Activated T-cell treated with anti-CD3 and anti-CD28 coated beads, Interleukin-2, amount 50 U/mL, for 24 hours (primary cell): Measurements from ENCODE around the gene LSS.

Experiments
- DNase-seq: peaks from one replicate; pipeline ENCODE4 v3.0.0-alpha.2; 2020
- H3K27ac Mint-ChIP-seq: 2 replicates; pipeline ENCODE4 v1.8.0; 2020; ENCODE audit warnings: mild to moderate bottlenecking, mixed read lengths
- H3K27me3 Mint-ChIP-seq: 2 replicates; pipeline ENCODE4 v1.8.0; 2020; ENCODE audit warnings: mixed read lengths
- H3K36me3 Mint-ChIP-seq: 2 replicates; pipeline ENCODE4 v1.8.0; 2020; ENCODE audit warnings: low read depth, mixed read lengths
- H3K4me1 Mint-ChIP-seq: 2 replicates; pipeline ENCODE4 v1.8.0; 2020; ENCODE audit warnings: low read depth, mixed read lengths
- H3K4me3 Mint-ChIP-seq: 2 replicates; pipeline ENCODE4 v1.8.0; 2020; ENCODE audit warnings: mild to moderate bottlenecking, moderate library complexity, mixed read lengths
- H3K9me3 Mint-ChIP-seq: 2 replicates; pipeline ENCODE4 v1.8.0; 2020; ENCODE audit warnings: mixed read lengths

LSS gene

GRCh38 chr21:46168659-46169386 lies 59.8 kb downstream of the LSS start:
- H3K27ac Mint-ChIP-seq: no peak overlapping the region
- no peaks in the 10 kb centered on the region for H3K27me3 Mint-ChIP-seq
- H3K4me1 Mint-ChIP-seq: peaks cover 6% of the 10 kb centered on the region
- H3K4me3 Mint-ChIP-seq: no peak overlapping the region
- no peaks in the 10 kb centered on the region for H3K9me3 Mint-ChIP-seq
- H3K36me3 Mint-ChIP-seq: no peaks in the 10 kb centered on the region
- DNase-seq: peak; percentile 17

- Mint-ChIP-seq H3K9me3 (no peaks in the 10 kb centered on the region), H3K36me3 (no peaks in the 10 kb centered on the region), H3K4me3 (no peak overlapping the region), H3K27ac (no peak overlapping the region), H3K4me1 (peaks cover 6% of the 10 kb centered on the region), H3K27me3 (no peaks in the 10 kb centered on the region)
- peak; percentile 7 for DNase-seq
Observed at GRCh38 chr21:46168238-46168637, 60.3 kb downstream of the LSS start.

- no peaks in the 10 kb centered on the region for H3K4me1 Mint-ChIP-seq
- no peaks in the 10 kb centered on the region for H3K27me3 Mint-ChIP-seq
- no peak for DNase-seq
- no peak overlapping the region for H3K27ac Mint-ChIP-seq
- no peaks in the 10 kb centered on the region for H3K36me3 Mint-ChIP-seq
- H3K9me3 Mint-ChIP-seq: no peaks in the 10 kb centered on the region
- no peak overlapping the region for H3K4me3 Mint-ChIP-seq
Observed at GRCh38 chr21:46165098-46165497, 63.5 kb downstream of the LSS start.

GRCh38 chr21:46163380-46163779 lies 65.2 kb downstream of the LSS start:
- DNase-seq: no peak
- no peaks in the 10 kb centered on the region for H3K27me3 Mint-ChIP-seq
- no peaks in the 10 kb centered on the region for H3K36me3 Mint-ChIP-seq
- H3K4me3 Mint-ChIP-seq: no peak overlapping the region
- H3K4me1 Mint-ChIP-seq: no peaks in the 10 kb centered on the region
- no peak overlapping the region for H3K27ac Mint-ChIP-seq
- no peaks in the 10 kb centered on the region for H3K9me3 Mint-ChIP-seq

- no peaks in the 10 kb centered on the region for H3K27me3 Mint-ChIP-seq
- H3K27ac Mint-ChIP-seq: no peak overlapping the region
- H3K4me3 Mint-ChIP-seq: no peak overlapping the region
- H3K9me3 Mint-ChIP-seq: no peaks in the 10 kb centered on the region
- peak; percentile 26 for DNase-seq
- no peaks in the 10 kb centered on the region for H3K4me1 Mint-ChIP-seq
- H3K36me3 Mint-ChIP-seq: no peaks in the 10 kb centered on the region
Observed at GRCh38 chr21:46161633-46162592, 66.7 kb downstream of the LSS start.

- peak; percentile 34 for DNase-seq
- no peaks in the 10 kb centered on the region for H3K4me1 Mint-ChIP-seq
- H3K27me3 Mint-ChIP-seq: no peaks in the 10 kb centered on the region
- no peak overlapping the region for H3K27ac Mint-ChIP-seq
- H3K9me3 Mint-ChIP-seq: no peaks in the 10 kb centered on the region
- H3K36me3 Mint-ChIP-seq: no peaks in the 10 kb centered on the region
- H3K4me3 Mint-ChIP-seq: no peak overlapping the region
Observed at GRCh38 chr21:46160907-46161632, 67.5 kb downstream of the LSS start.

GRCh38 chr21:46160657-46160906 lies 68.0 kb downstream of the LSS start:
- no peaks in the 10 kb centered on the region for H3K36me3 Mint-ChIP-seq
- H3K9me3 Mint-ChIP-seq: no peaks in the 10 kb centered on the region
- DNase-seq: peak; percentile 31
- H3K27ac Mint-ChIP-seq: no peak overlapping the region
- H3K27me3 Mint-ChIP-seq: no peaks in the 10 kb centered on the region
- no peaks in the 10 kb centered on the region for H3K4me1 Mint-ChIP-seq
- H3K4me3 Mint-ChIP-seq: no peak overlapping the region

- H3K27ac Mint-ChIP-seq: no peak overlapping the region
- no peaks in the 10 kb centered on the region for H3K36me3 Mint-ChIP-seq
- H3K27me3 Mint-ChIP-seq: no peaks in the 10 kb centered on the region
Observed at GRCh38 chr21:46159841-46160656, 68.5 kb downstream of the LSS start.

GRCh38 chr21:46159390-46159789 lies 69.2 kb downstream of the LSS start:
- Mint-ChIP-seq H3K27ac (no peak overlapping the region), H3K4me1 (no peaks in the 10 kb centered on the region), H3K4me3 (no peak overlapping the region), H3K27me3 (no peaks in the 10 kb centered on the region), H3K36me3 (no peaks in the 10 kb centered on the region), H3K9me3 (no peaks in the 10 kb centered on the region)
- no peak for DNase-seq

More at GRCh38 chr21:46159841-46160656, 68.5 kb downstream of the LSS start:
- H3K4me3 Mint-ChIP-seq: no peak overlapping the region
- DNase-seq: peak; percentile 26
- no peaks in the 10 kb centered on the region for H3K4me1 Mint-ChIP-seq
- no peaks in the 10 kb centered on the region for H3K9me3 Mint-ChIP-seq

- Mint-ChIP-seq H3K27ac (no peak overlapping the region), H3K36me3 (no peaks in the 10 kb centered on the region), H3K4me3 (no peak overlapping the region), H3K27me3 (no peaks in the 10 kb centered on the region), H3K9me3 (no peaks in the 10 kb centered on the region), H3K4me1 (no peaks in the 10 kb centered on the region)
- DNase-seq: peak; percentile 16
Observed at GRCh38 chr21:46158666-46159300, 69.8 kb downstream of the LSS start.

- no peaks in the 10 kb centered on the region for H3K4me1 Mint-ChIP-seq
- DNase-seq: peak; percentile 5
- H3K9me3 Mint-ChIP-seq: no peaks in the 10 kb centered on the region
- H3K4me3 Mint-ChIP-seq: no peak overlapping the region
- H3K36me3 Mint-ChIP-seq: no peaks in the 10 kb centered on the region
- H3K27me3 Mint-ChIP-seq: no peaks in the 10 kb centered on the region
- H3K27ac Mint-ChIP-seq: no peak overlapping the region
Observed at GRCh38 chr21:46157987-46158451, 70.6 kb downstream of the LSS start.

GRCh38 chr21:46157396-46157986 lies 71.1 kb downstream of the LSS start:
- no peak overlapping the region for H3K27ac Mint-ChIP-seq
- no peaks in the 10 kb centered on the region for H3K9me3 Mint-ChIP-seq
- no peak overlapping the region for H3K4me3 Mint-ChIP-seq
- peak; percentile 5 for DNase-seq
- no peaks in the 10 kb centered on the region for H3K36me3 Mint-ChIP-seq
- H3K4me1 Mint-ChIP-seq: no peaks in the 10 kb centered on the region
- H3K27me3 Mint-ChIP-seq: no peaks in the 10 kb centered on the region

GRCh38 chr21:46156678-46157077 lies 71.9 kb downstream of the LSS start:
- H3K4me1 Mint-ChIP-seq: no peaks in the 10 kb centered on the region
- no peaks in the 10 kb centered on the region for H3K27me3 Mint-ChIP-seq
- DNase-seq: peak; percentile 15
- no peaks in the 10 kb centered on the region for H3K9me3 Mint-ChIP-seq
- H3K36me3 Mint-ChIP-seq: no peaks in the 10 kb centered on the region
- no peak overlapping the region for H3K4me3 Mint-ChIP-seq
- H3K27ac Mint-ChIP-seq: no peak overlapping the region
